GM12875 (cell line): ENCODE data around the gene COL6A6.

ENCODE experiments used
- H3K4me3 ChIP-seq: one replicate; pipeline ENCODE4 v1.5.1; 2011; ENCODE audit warnings: low read depth, low read length, control low read depth
- CTCF ChIP-seq: IDR thresholded peaks from 2 replicates; pipeline ENCODE4 v1.5.1; 2011; ENCODE audit warnings: low read depth, mild to moderate bottlenecking, control low read depth, inconsistent platforms, low read length, moderate library complexity, borderline replicate concordance; ENCODE audit not compliant: insufficient read depth

The COL6A6 gene

GRCh38 chr3:130516645-130517512 is at the start of gene COL6A6:
TSS of gene COL6A6 (plus strand) at chr3:130517177. CDS start at chr3:130560365, 43,188 bp downstream.
- no peak for TF ChIP-seq CTCF
- no peak within 1 kb of the TSS for H3K4me3 ChIP-seq

GRCh38 chr3:130468311-130468710 is 48.7 kb upstream of the COL6A6 start:
- TF ChIP-seq CTCF, result no peak
- H3K4me3 ChIP-seq, result no peak overlapping the region

GRCh38 chr3:130470126-130470525 is 46.9 kb upstream of the COL6A6 start:
- H3K4me3 ChIP-seq, result no peak overlapping the region
- no peak for TF ChIP-seq CTCF

GRCh38 chr3:130473416-130473815 is 43.6 kb upstream of the COL6A6 start:
- TF ChIP-seq CTCF, result no peak
- no peak overlapping the region for H3K4me3 ChIP-seq

- TF ChIP-seq CTCF, result peak; percentile 24; the same call in 1 of the 2 replicates
- H3K4me3 ChIP-seq, result no peak overlapping the region
Observed at GRCh38 chr3:130480736-130481135, 36.2 kb upstream of the COL6A6 start.

GRCh38 chr3:130488288-130488687 is 28.7 kb upstream of the COL6A6 start:
- TF ChIP-seq CTCF, result no peak
- no peak overlapping the region for H3K4me3 ChIP-seq

- TF ChIP-seq CTCF, result no peak
- H3K4me3 ChIP-seq, result no peak overlapping the region
Observed at GRCh38 chr3:130488769-130489450, 28.1 kb upstream of the COL6A6 start.
